Measurements from ENCODE around the gene FAM111B. TPM values are rescaled to one million over a fixed set of nuclear protein-coding genes. Genes with fewer than 3 reads are reported as not detected.
"Not testable (repeated sequence)": the region's sequence is repeated elsewhere in the genome, so short reads cannot be mapped to it uniquely, and the experiment has no call there.

Gene FAM111B
- total and polyA plus RNA-seq, 7 experiments from 2014 or later, result 0.11 to 79.8 (median 0.42) TPM; not detected in 3

- not testable (repeated sequence) for H3K4me3 Mint-ChIP-seq; H3K36me3 Mint-ChIP-seq; H3K9me3 Mint-ChIP-seq; H3K4me3 ChIP-seq (ENCODE audit: low read length); H3K27ac Mint-ChIP-seq; ATAC-seq; H3K4me1 ChIP-seq (ENCODE audit: control insufficient read depth in 2 of 2, insufficient read depth in 2 of 2, low read length in 2 of 2); H3K27ac ChIP-seq (ENCODE audit: low read depth, low read length); H3K9me3 ChIP-seq (ENCODE audit: control insufficient read depth in 2 of 3, low read length in 3 of 3); DNase-seq; H3K27me3 ChIP-seq (ENCODE audit: control insufficient read depth in 2 of 2, insufficient read depth in 2 of 2, low read length in 2 of 2); H3K36me3 ChIP-seq (ENCODE audit: control insufficient read depth in 2 of 3, insufficient read depth in 3 of 3, low read length in 3 of 3)
- H3K4me1 Mint-ChIP-seq, result peaks cover 0 to 17% (median 6%) of the 10 kb centered on the region in 7 donors
- intact Hi-C loops (cut with micrococcal nuclease), result loop anchor here (1.0 kb wide), 2 partner anchors 38 to 60 kb away; no protein-coding TSS in a partner anchor
- peaks cover 24 to 50% (median 33%) of the 10 kb centered on the region in 5 donors for H3K27me3 Mint-ChIP-seq
- ChIA-PET CTCF (interaction anchor here (0.6 to 1.8 kb wide), 3 partner anchors 10 to 60 kb away, joined by 3 to 12 read pairs (median 6); no protein-coding TSS in a partner anchor), POLR2A (interaction anchor here (0.6 kb wide), 1 partner anchor 75 kb away, joined by 3 read pairs; no protein-coding TSS in a partner anchor)
These were observed 9.1 kb upstream of the FAM111B start for GRCh38 chr11:59097938-59098337.

- H3K4me3 Mint-ChIP-seq, result peak overlapping the region; percentile 73 to 85 (median 76)
- intact Hi-C loops (cut with micrococcal nuclease), result loop anchor here (1.0 kb wide), 3 partner anchors 34 to 523 kb away; partner anchors contain the start of gene ZFP91 (in 1 of the 2)
- H3K27me3 Mint-ChIP-seq, result peaks cover 22 to 64% (median 54%) of the 10 kb centered on the region in 5 donors
- peaks cover 0 to 1% (median 0%) of the 10 kb centered on the region in 11 donors for H3K9me3 Mint-ChIP-seq
- ATAC-seq, result peak; percentile 72
- peaks cover 0 to 5% (median 0%) of the 10 kb centered on the region in 5 donors for H3K36me3 Mint-ChIP-seq
- Histone ChIP-seq H3K4me3 (ENCODE audit: low read length) (peak overlapping the region; percentile 33), H3K36me3 (ENCODE audit: control insufficient read depth in 2 of 3, insufficient read depth in 3 of 3, low read length in 3 of 3) (no peaks in the 10 kb centered on the region), H3K4me1 (ENCODE audit: control insufficient read depth in 2 of 2, insufficient read depth in 2 of 2, low read length in 2 of 2) (peaks cover 6 to 12% of the 10 kb centered on the region in 2 donors), H3K9me3 (ENCODE audit: control insufficient read depth in 2 of 3, low read length in 3 of 3) (no peaks in the 10 kb centered on the region), H3K27ac (ENCODE audit: low read depth, low read length) (no peak overlapping the region), H3K27me3 (ENCODE audit: control insufficient read depth in 2 of 2, insufficient read depth in 2 of 2, low read length in 2 of 2) (peaks cover 0 to 5% of the 10 kb centered on the region in 2 donors)
- peak in 6 of 9 donors; percentile 5 to 59 (median 21) for DNase-seq
- peaks cover 13 to 43% (median 23%) of the 10 kb centered on the region in 7 donors for H3K4me1 Mint-ChIP-seq
- H3K27ac Mint-ChIP-seq, result no peak overlapping the region
- ChIA-PET POLR2A (no interaction called here), CTCF (interaction anchor here (1.2 kb wide), 1 partner anchor 33 kb away, joined by 4 read pairs; no protein-coding TSS in a partner anchor)
These were observed 4.7 kb upstream of the FAM111B start for GRCh38 chr11:59102259-59102765.

GRCh38 chr11:59107721-59108120, 684 bp downstream of the FAM111B start:
- CTCF ChIA-PET, result interaction anchor here (0.8 kb wide), 1 partner anchor 11 kb away, joined by 4 read pairs; no protein-coding TSS in a partner anchor
- DNase-seq (peak in 7 of 9 donors; percentile 2 to 27 (median 11)), ATAC-seq (peak; percentile 42)
- Histone ChIP-seq H3K4me1 (ENCODE audit: control insufficient read depth in 2 of 2, insufficient read depth in 2 of 2, low read length in 2 of 2) (peaks cover 12% of the 10 kb centered on the region in 2 donors), H3K4me3 (ENCODE audit: low read length) (peak overlapping the region; percentile 65)
- H3K9me3 Mint-ChIP-seq; POLR2A ChIA-PET; H3K27me3 ChIP-seq (ENCODE audit: control insufficient read depth in 2 of 2, insufficient read depth in 2 of 2, low read length in 2 of 2); H3K9me3 ChIP-seq (ENCODE audit: control insufficient read depth in 2 of 3, low read length in 3 of 3); H3K36me3 ChIP-seq (ENCODE audit: control insufficient read depth in 2 of 3, insufficient read depth in 3 of 3, low read length in 3 of 3); H3K27ac ChIP-seq (ENCODE audit: low read depth, low read length): not testable (repeated sequence)
- H3K4me3 Mint-ChIP-seq, result peak overlapping the region; percentile 71 to 92 (median 83)
- peaks cover 0 to 30% (median 0%) of the 10 kb centered on the region in 5 donors for H3K36me3 Mint-ChIP-seq
- intact Hi-C loops (cut with micrococcal nuclease), result loop anchor here in 1 of 2 donors (1.0 to 2.0 kb wide), 4 partner anchors 15 to 1440 kb away; partner anchors contain the start of gene ZFP91
- peak overlapping the region in 2 of 9 donors; percentile 13 to 83 for H3K27ac Mint-ChIP-seq
- H3K4me1 Mint-ChIP-seq, result peaks cover 13 to 74% (median 24%) of the 10 kb centered on the region in 7 donors
- peaks cover 0 to 31% (median 27%) of the 10 kb centered on the region in 5 donors for H3K27me3 Mint-ChIP-seq

- no peak overlapping the region for H3K4me3 Mint-ChIP-seq
- peaks cover 0 to under 1% (median 0%) of the 10 kb centered on the region in 5 donors for H3K27me3 Mint-ChIP-seq
- no peaks in the 10 kb centered on the region for H3K9me3 ChIP-seq (ENCODE audit: control insufficient read depth in 2 of 3, low read length in 3 of 3)
- POLR2A ChIA-PET, result no interaction called here
- H3K4me1 Mint-ChIP-seq, result peaks cover 0 to 64% (median 4%) of the 10 kb centered on the region in 7 donors
- H3K27ac ChIP-seq (ENCODE audit: low read depth, low read length), result no peak overlapping the region
- CTCF ChIA-PET, result no interaction called here
- ATAC-seq, result no peak
- DNase-seq, result no peak
- no peaks in the 10 kb centered on the region for H3K27me3 ChIP-seq (ENCODE audit: control insufficient read depth in 2 of 2, insufficient read depth in 2 of 2, low read length in 2 of 2)
- intact Hi-C loops (cut with micrococcal nuclease), result no loop called here
- peaks cover 0 to 72% (median 0%) of the 10 kb centered on the region in 5 donors for H3K36me3 Mint-ChIP-seq
- H3K4me1 ChIP-seq (ENCODE audit: control insufficient read depth in 2 of 2, insufficient read depth in 2 of 2, low read length in 2 of 2), result peaks cover 0 to 6% of the 10 kb centered on the region in 2 donors
- no peaks in the 10 kb centered on the region for H3K36me3 ChIP-seq (ENCODE audit: control insufficient read depth in 2 of 3, insufficient read depth in 3 of 3, low read length in 3 of 3)
- no peak overlapping the region for H3K4me3 ChIP-seq (ENCODE audit: low read length)
- no peak overlapping the region for H3K27ac Mint-ChIP-seq
- H3K9me3 Mint-ChIP-seq, result peaks cover 0 to 13% (median 3%) of the 10 kb centered on the region in 11 donors
These were observed 5.5 kb downstream of the FAM111B start for GRCh38 chr11:59112494-59112893.

GRCh38 chr11:59114344-59114743, 7.3 kb downstream of the FAM111B start:
- Histone ChIP-seq H3K9me3 (ENCODE audit: control insufficient read depth in 2 of 3, low read length in 3 of 3) (peaks cover 0 to 11% (median 0%) of the 10 kb centered on the region in 3 experiments), H3K36me3 (ENCODE audit: control insufficient read depth in 2 of 3, insufficient read depth in 3 of 3, low read length in 3 of 3) (no peaks in the 10 kb centered on the region), H3K27me3 (ENCODE audit: control insufficient read depth in 2 of 2, insufficient read depth in 2 of 2, low read length in 2 of 2) (no peaks in the 10 kb centered on the region), H3K4me1 (ENCODE audit: control insufficient read depth in 2 of 2, insufficient read depth in 2 of 2, low read length in 2 of 2) (no peaks in the 10 kb centered on the region), H3K4me3 (ENCODE audit: low read length) (no peak overlapping the region), H3K27ac (ENCODE audit: low read depth, low read length) (no peak overlapping the region)
- ATAC-seq (no peak), DNase-seq (no peak)
- intact Hi-C loops (cut with micrococcal nuclease), result no loop called here
- CTCF ChIA-PET, result interaction anchor here (0.7 kb wide), 1 partner anchor 15 kb away, joined by 3 read pairs; no protein-coding TSS in a partner anchor
- Mint-ChIP-seq H3K36me3 (peaks cover 0 to 82% (median 0%) of the 10 kb centered on the region in 5 donors), H3K9me3 (peaks cover 0 to 30% (median 14%) of the 10 kb centered on the region in 11 donors), H3K4me1 (peaks cover 0 to 45% (median 0%) of the 10 kb centered on the region in 7 donors), H3K27ac (no peak overlapping the region), H3K4me3 (no peak overlapping the region), H3K27me3 (peaks cover 0 to 3% (median 0%) of the 10 kb centered on the region in 5 donors)
- POLR2A ChIA-PET, result no interaction called here

GRCh38 chr11:59115553-59115952, 8.5 kb downstream of the FAM111B start:
- Histone ChIP-seq H3K36me3 (ENCODE audit: control insufficient read depth in 2 of 3, insufficient read depth in 3 of 3, low read length in 3 of 3) (no peaks in the 10 kb centered on the region), H3K9me3 (ENCODE audit: control insufficient read depth in 2 of 3, low read length in 3 of 3) (peaks cover 0 to 11% (median 0%) of the 10 kb centered on the region in 3 experiments), H3K4me3 (ENCODE audit: low read length) (no peak overlapping the region), H3K27me3 (ENCODE audit: control insufficient read depth in 2 of 2, insufficient read depth in 2 of 2, low read length in 2 of 2) (no peaks in the 10 kb centered on the region), H3K4me1 (ENCODE audit: control insufficient read depth in 2 of 2, insufficient read depth in 2 of 2, low read length in 2 of 2) (no peaks in the 10 kb centered on the region), H3K27ac (ENCODE audit: low read depth, low read length) (no peak overlapping the region)
- Mint-ChIP-seq H3K9me3 (peaks cover 0 to 32% (median 14%) of the 10 kb centered on the region in 11 donors), H3K27me3 (peaks cover 0 to 3% (median 0%) of the 10 kb centered on the region in 5 donors), H3K4me3 (no peak overlapping the region), H3K4me1 (peaks cover 0 to 38% (median 0%) of the 10 kb centered on the region in 7 donors), H3K36me3 (peaks cover 0 to 81% (median 0%) of the 10 kb centered on the region in 5 donors), H3K27ac (no peak overlapping the region)
- ChIA-PET CTCF (no interaction called here), POLR2A (no interaction called here)
- no peak for DNase-seq
- intact Hi-C loops (cut with micrococcal nuclease), result no loop called here
- ATAC-seq, result no peak

All from naive thymus-derived CD4-positive, alpha-beta T cell (primary cell).